Erythroblast (primary cell): ENCODE measurements around the gene SMARCB1.

ENCODE experiments used
- GATA1 ChIP-seq: IDR thresholded peaks from 2 replicates; pipeline ENCODE4 v1.6.1; 2011; ENCODE audit warnings: low read depth, mild to moderate bottlenecking, control low read depth, low read length, moderate library complexity
- POLR2A ChIP-seq: IDR thresholded peaks from 2 replicates; pipeline ENCODE4 v1.6.1; 2011; ENCODE audit warnings: mild to moderate bottlenecking, low read length

DNA sequence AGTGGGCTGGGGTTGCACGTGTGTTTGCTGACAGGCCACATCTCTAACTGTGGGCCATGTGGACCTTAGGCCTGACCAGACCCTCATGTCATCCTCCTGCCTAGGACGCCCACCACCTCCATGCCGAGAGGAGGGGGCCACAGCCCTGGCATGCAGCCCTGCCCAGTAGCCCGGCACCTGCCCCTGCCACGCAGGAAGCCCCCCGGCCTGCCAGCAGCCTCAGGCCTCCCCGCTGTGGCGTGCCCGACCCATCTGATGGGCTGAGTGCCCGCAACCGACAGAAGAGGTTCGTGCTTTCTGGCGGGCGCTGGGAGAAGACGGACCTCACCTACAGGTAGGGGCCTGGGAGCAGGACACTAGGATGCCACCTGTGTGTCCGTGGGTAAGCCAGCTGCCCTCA lies 7.7 kb upstream of the SMARCB1 start:
- TF ChIP-seq POLR2A (no peak), GATA1 (no peak)
